GM23338 (cell line): ENCODE measurements around the gene FXYD2. TPM values are rescaled to one million over a fixed set of nuclear protein-coding genes. Genes with fewer than 3 reads are reported as not detected.

Experiments used
- ATAC-seq: fragments of 200-7000 bp; cut with Tn5 transposase; 3 replicates; pipeline ENCODE4 v1.9.1; 2020
- DNase-seq: peaks from one replicate; pipeline ENCODE4 v3.0.0-alpha.2; 2015; ENCODE audit warnings: low spot score
- H2AFZ ChIP-seq: fragments of 200-600 bp; sonication (generic); 2 replicates; pipeline ENCODE4 v1.8.0; 2016; ENCODE audit warnings: antibody characterized with exemption, mild to moderate bottlenecking, moderate library complexity
- H3F3A ChIP-seq: fragments of 200-600 bp; sonication (generic); replicated peaks from 2 replicates; pipeline ENCODE4 v1.8.0; 2017; ENCODE audit warnings: antibody characterized with exemption, mixed run types, low read depth
- H3K27ac ChIP-seq: fragments of 200-600 bp; sonication (generic); 2 replicates; pipeline ENCODE4 v1.6.1; 2016; ENCODE audit warnings: low read depth
- H3K27me3 ChIP-seq: fragments of 200-600 bp; sonication (generic); 2 replicates; pipeline ENCODE4 v1.8.0; 2016; ENCODE audit warnings: mild to moderate bottlenecking, mixed run types, moderate library complexity; ENCODE audit not compliant: insufficient read depth
- H3K36me3 ChIP-seq: fragments of 200-600 bp; sonication (generic); 2 replicates; pipeline ENCODE4 v1.8.0; 2016; ENCODE audit warnings: mild to moderate bottlenecking; ENCODE audit not compliant: insufficient read depth
- H3K4me1 ChIP-seq: fragments of 200-600 bp; sonication (generic); 2 replicates; pipeline ENCODE4 v1.8.0; 2016; ENCODE audit warnings: mild to moderate bottlenecking, moderate library complexity; ENCODE audit not compliant: insufficient read depth
- H3K4me2 ChIP-seq: fragments of 200-600 bp; sonication (generic); 2 replicates; pipeline ENCODE4 v1.7.1; 2017; ENCODE audit warnings: mixed run types
- H3K4me3 ChIP-seq: fragments of 200-600 bp; sonication (generic); 2 replicates; pipeline ENCODE4 v1.6.1; 2016; ENCODE audit warnings: mixed run types
- H3K79me2 ChIP-seq: fragments of 200-600 bp; sonication (generic); replicated peaks from 2 replicates; pipeline ENCODE4 v1.8.0; 2017; ENCODE audit warnings: mild to moderate bottlenecking; ENCODE audit not compliant: insufficient read depth
- H3K9me2 ChIP-seq: fragments of 200-600 bp; sonication (generic); 2 replicates; pipeline ENCODE4 v1.8.0; 2017; ENCODE audit not compliant: insufficient read depth
- H4K20me1 ChIP-seq: fragments of 200-600 bp; sonication (generic); replicated peaks from 2 replicates; pipeline ENCODE4 v1.8.0; 2017; ENCODE audit warnings: mild to moderate bottlenecking; ENCODE audit not compliant: insufficient read depth
- H3K27ac Mint-ChIP-seq: 2 replicates; pipeline ENCODE4 v1.8.0; 2020; ENCODE audit warnings: inconsistent platforms, mild to moderate bottlenecking, moderate library complexity, mixed read lengths
- H3K27me3 Mint-ChIP-seq: 3 replicates; pipeline ENCODE4 v1.8.0; 2022; ENCODE audit warnings: low read depth, mild to moderate bottlenecking, moderate library complexity, mixed read lengths, inconsistent platforms; ENCODE audit not compliant: insufficient read depth, poor library complexity
- H3K36me3 Mint-ChIP-seq: 3 replicates; pipeline ENCODE4 v1.8.0; 2021; ENCODE audit warnings: low read depth, mild to moderate bottlenecking, inconsistent platforms, moderate library complexity, mixed read lengths
- H3K4me1 Mint-ChIP-seq: 3 replicates; pipeline ENCODE4 v1.8.0; 2020; ENCODE audit warnings: mild to moderate bottlenecking, inconsistent platforms, mixed read lengths
- H3K4me3 Mint-ChIP-seq: 3 replicates; pipeline ENCODE4 v1.8.0; 2021; ENCODE audit warnings: moderate library complexity, mild to moderate bottlenecking, inconsistent platforms, mixed read lengths
- H3K9me3 Mint-ChIP-seq: 3 replicates; pipeline ENCODE4 v1.8.0; 2020; ENCODE audit warnings: moderate library complexity, mild to moderate bottlenecking, inconsistent platforms, mixed read lengths
- CTCF ChIP-seq, 2 experiments: fragments of 200-600 bp in 1 of 2; sonication (generic) in 1 of 2; conservative IDR thresholded peaks; 2 replicates each; pipeline versions ENCODE4 v1.5.1 to v1.6.1; 2016 to 2017; ENCODE audit warnings: antibody characterized with exemption in 2 of 2, low read depth in 2 of 2, mild to moderate bottlenecking in 2 of 2, moderate library complexity in 1 of 2
- ETS1 ChIP-seq: IDR thresholded peaks from 2 replicates; pipeline ENCODE4 v1.6.1; 2016; ENCODE audit warnings: antibody characterized with exemption
- EZH2 ChIP-seq: fragments of 200-600 bp; sonication (generic); IDR thresholded peaks from one replicate; pipeline ENCODE4 v1.8.0; 2017; ENCODE audit warnings: antibody characterized with exemption, mild to moderate bottlenecking, low read depth; ENCODE audit not compliant: unreplicated experiment
- EZH2phosphoT487 ChIP-seq: fragments of 200-600 bp; sonication (generic); IDR thresholded peaks from one replicate; pipeline ENCODE4 v1.8.1; 2018; ENCODE audit warnings: antibody characterized with exemption; ENCODE audit not compliant: unreplicated experiment
- ZNF114 ChIP-seq: fragments of 250-450 bp; sonication (Bioruptor Pico); IDR thresholded peaks from 2 replicates; pipeline ENCODE4 v1.5.0; 2020; ENCODE audit warnings: mild to moderate bottlenecking, moderate library complexity
- ZNF331 ChIP-seq: fragments of 250-450 bp; sonication (Bioruptor Pico); IDR thresholded peaks from 2 replicates; pipeline ENCODE4 v1.5.0; 2020; ENCODE audit warnings: low read depth, mild to moderate bottlenecking, moderate library complexity
- ZNF462 ChIP-seq: fragments of 250-450 bp; sonication (Bioruptor Pico); IDR thresholded peaks from 2 replicates; pipeline ENCODE4 v1.5.0; 2020; ENCODE audit warnings: mild to moderate bottlenecking, moderate library complexity
- polyA plus RNA-seq: library from polyadenylated mRNA; unstranded; fragments of >200 nt; fragmentation: Nextera tagmentation; extraction: Ambion mirVana; gene quantifications from 2 replicates; pipeline ENCODE4 v1.2.1, GENCODE V29; 2016
- total RNA-seq: library from RNA; depleted of rRNA; stranded (reverse); fragments of >200 nt; shearing (Covaris generic); gene quantifications from 2 replicates; pipeline ENCODE4 v1.2.3, GENCODE V29; 2014

Gene FXYD2
- total and polyA plus RNA-seq, 2 experiments from 2014 or later: 0.59 to 1.4 TPM

- H3K36me3 ChIP-seq: no peaks in the 10 kb centered on the region
- Mint-ChIP-seq H3K27me3 (peaks cover 16% of the 10 kb centered on the region), H3K4me1 (peaks cover 62% of the 10 kb centered on the region), H3K27ac (no peak overlapping the region; the same call in 1 of the 2 replicates), H3K9me3 (no peaks in the 10 kb centered on the region), H3K36me3 (no peaks in the 10 kb centered on the region), H3K4me3 (no peak overlapping the region)
- H4K20me1 ChIP-seq: peaks cover 19% of the 10 kb centered on the region
- ATAC-seq (no peak), DNase-seq (no peak)
- no peak overlapping the region for H3K4me3 ChIP-seq
- H3F3A ChIP-seq: no peaks in the 10 kb centered on the region; the same call in 1 of the 2 replicates
- H3K79me2 ChIP-seq: peaks cover 20% of the 10 kb centered on the region; the same call in 1 of the 2 replicates
- H3K27ac ChIP-seq: no peak overlapping the region
- no peak overlapping the region for H3K4me2 ChIP-seq
- H3K27me3 ChIP-seq: peaks cover 20% of the 10 kb centered on the region
- no peak overlapping the region for H2AFZ ChIP-seq
- TF ChIP-seq ZNF462 (CRISPR knock-in tag): no peak
- TF ChIP-seq ETS1: no peak
- TF ChIP-seq EZH2: no peak
- TF ChIP-seq ZNF114: no peak
- no peak for TF ChIP-seq CTCF (conservative IDR thresholded peaks at IDR 0.05; ENCODE audit: low read depth in 2 of 2)
- TF ChIP-seq ZNF331: no peak
- TF ChIP-seq EZH2phosphoT487: no peak
- H3K4me1 ChIP-seq: peaks cover 46% of the 10 kb centered on the region
- no peaks in the 10 kb centered on the region for H3K9me2 ChIP-seq
These were observed 47.9 kb upstream of the FXYD2 start for GRCh38 chr11:117872420-117872961.
